ENCODE measurements around the gene AOPEP. TPM values are rescaled to one million over a fixed set of nuclear protein-coding genes. Genes with fewer than 3 reads are reported as not detected.

The AOPEP gene
- total RNA-seq, 1 donor from 2014 or later = 16.6 TPM

DNA sequence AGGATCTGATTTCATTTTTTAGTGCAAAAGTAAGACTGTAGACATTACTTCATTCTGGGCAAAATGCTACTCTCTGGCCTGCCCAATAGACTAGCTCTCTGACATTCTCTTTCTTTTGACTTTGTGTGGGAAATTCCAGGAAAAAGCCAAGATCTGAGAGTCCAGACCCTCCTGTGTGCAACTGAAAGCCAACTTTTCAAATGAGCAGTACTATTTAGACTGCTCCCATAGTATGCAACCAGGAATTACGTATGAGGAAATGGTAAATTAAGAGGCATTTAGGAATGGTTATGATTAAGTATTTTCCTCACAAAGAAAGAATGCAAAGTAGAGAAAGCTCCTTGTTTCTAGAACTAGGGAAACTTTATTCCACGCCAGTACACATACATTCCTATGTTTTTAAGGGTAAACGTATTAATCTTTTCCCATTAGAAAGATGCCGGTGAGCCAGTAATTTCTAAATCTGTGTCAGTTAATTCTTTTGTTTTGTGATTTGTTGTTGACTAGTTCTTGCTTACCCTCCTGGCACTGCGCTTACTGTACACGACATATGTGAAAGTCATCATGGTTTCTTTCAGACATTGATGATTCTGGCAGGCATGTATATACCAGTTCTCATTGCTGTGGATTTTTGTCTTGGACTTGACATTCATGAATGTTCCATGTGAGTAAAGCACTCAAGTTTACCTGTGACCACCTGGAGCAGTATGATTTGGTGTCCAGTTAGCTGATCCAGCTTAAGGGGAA is 56.0 kb downstream of the AOPEP start:
- Histone ChIP-seq H3K79me2 (ENCODE audit: low read depth) (no peaks in the 10 kb centered on the region), H3K27me3 (no peaks in the 10 kb centered on the region), H3K4me3 (no peak overlapping the region), H3K27ac (no peak overlapping the region), H3K36me3 (no peaks in the 10 kb centered on the region), H3K4me2 (no peak overlapping the region), H4K20me1 (ENCODE audit: low read depth) (peaks cover 3% of the 10 kb centered on the region), H3K4me1 (no peaks in the 10 kb centered on the region), H3K9ac (no peak overlapping the region), H3K9me3 (ENCODE audit: low read depth) (no peaks in the 10 kb centered on the region), H3F3A (ENCODE audit: low read depth) (no peaks in the 10 kb centered on the region), H2AFZ (replicated peaks) (no peak overlapping the region)
- H3K4me3 Mint-ChIP-seq = no peak overlapping the region
- no peaks in the 10 kb centered on the region for H3K36me3 Mint-ChIP-seq
- no peak for TF ChIP-seq CTCF (IDR thresholded peaks at IDR 0.05)
- TF ChIP-seq EZH2phosphoT487 (IDR thresholded peaks at IDR 0.05) = no peak
- TF ChIP-seq EZH2 (IDR thresholded peaks at IDR 0.05) = no peak
- peaks cover 12% of the 10 kb centered on the region for H3K4me1 Mint-ChIP-seq
- no peak overlapping the region for H3K27ac Mint-ChIP-seq
- H3K27me3 Mint-ChIP-seq (ENCODE audit: insufficient read depth, low read depth) = no peaks in the 10 kb centered on the region
- DNase-seq (ENCODE audit: low spot score) = no peak
- H3K9me3 Mint-ChIP-seq = no peaks in the 10 kb centered on the region

DNA sequence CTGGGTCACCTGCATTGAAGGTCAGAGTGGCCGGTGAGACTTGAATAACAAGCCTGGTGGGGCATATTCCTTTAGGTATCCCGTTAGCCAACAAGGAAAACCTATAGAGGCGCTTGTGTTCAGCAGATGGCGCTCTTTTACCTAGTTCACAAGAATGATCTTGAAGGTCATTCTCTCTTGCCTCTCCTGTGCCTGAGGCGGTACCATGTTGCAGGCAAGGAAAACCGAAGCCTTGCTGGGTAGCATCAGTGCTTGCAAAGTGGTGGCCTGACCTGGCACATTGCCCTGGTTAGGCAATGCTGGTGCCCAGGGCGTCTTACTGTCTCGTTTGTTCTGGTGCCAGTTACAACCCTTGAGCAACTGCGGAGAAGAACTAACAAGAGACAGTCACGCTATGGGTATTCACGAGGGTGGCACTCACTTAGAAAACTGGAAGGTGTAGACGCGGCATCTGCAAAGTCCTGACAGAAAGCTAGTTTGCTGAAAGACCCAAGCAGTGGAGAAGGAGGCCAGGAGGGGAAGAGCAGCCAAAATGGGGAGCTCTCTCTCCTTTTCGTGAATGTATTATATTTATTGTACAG is 56.7 kb downstream of the AOPEP start:
- no peak overlapping the region for H3K4me3 ChIP-seq
- no peaks in the 10 kb centered on the region for H3K9me3 Mint-ChIP-seq
- no peak overlapping the region for H3K27ac ChIP-seq
- no peaks in the 10 kb centered on the region for H3K36me3 ChIP-seq
- peak; percentile 88 for DNase-seq (ENCODE audit: low spot score)
- H3K9me3 ChIP-seq (ENCODE audit: low read depth) = no peaks in the 10 kb centered on the region
- H3K79me2 ChIP-seq (ENCODE audit: low read depth) = no peaks in the 10 kb centered on the region
- H4K20me1 ChIP-seq (ENCODE audit: low read depth) = peaks cover 3% of the 10 kb centered on the region
- H3K4me1 Mint-ChIP-seq = peaks cover 14% of the 10 kb centered on the region
- no peak overlapping the region for H3K4me2 ChIP-seq
- no peaks in the 10 kb centered on the region for H3F3A ChIP-seq (ENCODE audit: low read depth)
- H2AFZ ChIP-seq (replicated peaks) = no peak overlapping the region
- no peak overlapping the region for H3K27ac Mint-ChIP-seq
- peak; percentile 76 for TF ChIP-seq CTCF (IDR thresholded peaks at IDR 0.05)
- no peak for TF ChIP-seq EZH2 (IDR thresholded peaks at IDR 0.05)
- H3K36me3 Mint-ChIP-seq = no peaks in the 10 kb centered on the region
- H3K4me1 ChIP-seq = no peaks in the 10 kb centered on the region
- H3K27me3 Mint-ChIP-seq (ENCODE audit: insufficient read depth, low read depth) = no peaks in the 10 kb centered on the region
- H3K27me3 ChIP-seq = no peaks in the 10 kb centered on the region
- H3K4me3 Mint-ChIP-seq = no peak overlapping the region
- H3K9ac ChIP-seq = no peak overlapping the region

DNA sequence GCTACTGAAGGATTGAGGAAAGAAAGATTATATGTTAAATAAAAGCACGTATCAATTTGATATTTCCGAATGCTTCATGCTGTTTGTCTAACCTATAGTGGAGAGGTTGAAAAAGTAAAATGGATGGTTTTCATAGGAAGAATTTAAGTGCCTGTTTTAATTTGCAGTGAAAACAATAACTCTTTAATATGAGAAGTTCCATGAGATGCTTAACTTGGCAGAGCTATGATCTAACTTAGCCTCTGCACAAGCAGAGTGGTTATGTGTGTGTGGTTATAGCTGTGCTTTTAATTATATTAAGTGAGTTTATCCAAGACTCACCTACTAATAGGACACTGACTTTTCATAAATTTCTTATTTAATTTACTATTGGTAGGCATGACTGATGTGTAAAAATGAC is 57.4 kb downstream of the AOPEP start:
- no peak overlapping the region for H3K27ac Mint-ChIP-seq
- DNase-seq (ENCODE audit: low spot score) = no peak
- H3K4me1 Mint-ChIP-seq = peaks cover 14% of the 10 kb centered on the region
- H3F3A ChIP-seq (ENCODE audit: low read depth) = no peaks in the 10 kb centered on the region
- H3K4me3 ChIP-seq = no peak overlapping the region
- H3K4me2 ChIP-seq = no peak overlapping the region
- no peaks in the 10 kb centered on the region for H3K36me3 ChIP-seq
- no peak overlapping the region for H3K27ac ChIP-seq
- peaks cover 7% of the 10 kb centered on the region for H3K4me1 ChIP-seq
- no peaks in the 10 kb centered on the region for H3K79me2 ChIP-seq (ENCODE audit: low read depth)
- H3K27me3 Mint-ChIP-seq (ENCODE audit: insufficient read depth, low read depth) = no peaks in the 10 kb centered on the region
- TF ChIP-seq EZH2phosphoT487 (IDR thresholded peaks at IDR 0.05) = no peak
- TF ChIP-seq CTCF (IDR thresholded peaks at IDR 0.05) = no peak
- TF ChIP-seq EZH2 (IDR thresholded peaks at IDR 0.05) = no peak
- H3K9ac ChIP-seq = no peak overlapping the region
- peaks cover 3% of the 10 kb centered on the region for H4K20me1 ChIP-seq (ENCODE audit: low read depth)
- no peak overlapping the region for H3K4me3 Mint-ChIP-seq
- no peaks in the 10 kb centered on the region for H3K27me3 ChIP-seq
- no peaks in the 10 kb centered on the region for H3K36me3 Mint-ChIP-seq
- no peaks in the 10 kb centered on the region for H3K9me3 Mint-ChIP-seq
- H2AFZ ChIP-seq (replicated peaks) = no peak overlapping the region
- H3K9me3 ChIP-seq (ENCODE audit: low read depth) = no peaks in the 10 kb centered on the region
